Neural crest cell (in vitro differentiated cells): ENCODE data around the gene PRDM16. TPM values are rescaled to one million over a fixed set of nuclear protein-coding genes. Genes with fewer than 3 reads are reported as not detected.

Experiments
- DNase-seq: peaks from one replicate; pipeline ENCODE4 v3.0.0; 2021; ENCODE audit warnings: low read depth, mixed read lengths, low spot score
- H3K27ac Mint-ChIP-seq: one replicate; pipeline ENCODE4 v1.8.0; 2021; ENCODE audit warnings: mild to moderate bottlenecking, mixed read lengths; ENCODE audit not compliant: unreplicated experiment
- H3K27me3 Mint-ChIP-seq: 2 replicates; pipeline ENCODE4 v1.8.0; 2021; ENCODE audit warnings: low read depth, mild to moderate bottlenecking, mixed read lengths
- H3K36me3 Mint-ChIP-seq: 2 replicates; pipeline ENCODE4 v1.8.0; 2021; ENCODE audit warnings: low read depth, mild to moderate bottlenecking, mixed read lengths
- H3K4me1 Mint-ChIP-seq: 2 replicates; pipeline ENCODE4 v1.8.0; 2021; ENCODE audit warnings: mixed read lengths
- H3K4me3 Mint-ChIP-seq: one replicate; pipeline ENCODE4 v1.8.0; 2021; ENCODE audit warnings: mild to moderate bottlenecking, mixed read lengths
- H3K9me3 Mint-ChIP-seq: 2 replicates; pipeline ENCODE4 v1.8.0; 2021; ENCODE audit warnings: mixed read lengths
- total RNA-seq: library from RNA; stranded (reverse); gene quantifications from 2 replicates; pipeline ENCODE4 v1.2.1, GENCODE V29; 2021
- TF ChIP-seq, protein P1 (sequence below): fragments of 200-600 bp; sonication (generic); conservative IDR thresholded peaks from 2 replicates; pipeline ENCODE4 v1.5.0; 2021; ENCODE audit warnings: antibody characterized with exemption, mild to moderate bottlenecking

PRDM16 gene
- total RNA-seq, 1 donor from 2014 or later: 11.7 TPM

DNA sequence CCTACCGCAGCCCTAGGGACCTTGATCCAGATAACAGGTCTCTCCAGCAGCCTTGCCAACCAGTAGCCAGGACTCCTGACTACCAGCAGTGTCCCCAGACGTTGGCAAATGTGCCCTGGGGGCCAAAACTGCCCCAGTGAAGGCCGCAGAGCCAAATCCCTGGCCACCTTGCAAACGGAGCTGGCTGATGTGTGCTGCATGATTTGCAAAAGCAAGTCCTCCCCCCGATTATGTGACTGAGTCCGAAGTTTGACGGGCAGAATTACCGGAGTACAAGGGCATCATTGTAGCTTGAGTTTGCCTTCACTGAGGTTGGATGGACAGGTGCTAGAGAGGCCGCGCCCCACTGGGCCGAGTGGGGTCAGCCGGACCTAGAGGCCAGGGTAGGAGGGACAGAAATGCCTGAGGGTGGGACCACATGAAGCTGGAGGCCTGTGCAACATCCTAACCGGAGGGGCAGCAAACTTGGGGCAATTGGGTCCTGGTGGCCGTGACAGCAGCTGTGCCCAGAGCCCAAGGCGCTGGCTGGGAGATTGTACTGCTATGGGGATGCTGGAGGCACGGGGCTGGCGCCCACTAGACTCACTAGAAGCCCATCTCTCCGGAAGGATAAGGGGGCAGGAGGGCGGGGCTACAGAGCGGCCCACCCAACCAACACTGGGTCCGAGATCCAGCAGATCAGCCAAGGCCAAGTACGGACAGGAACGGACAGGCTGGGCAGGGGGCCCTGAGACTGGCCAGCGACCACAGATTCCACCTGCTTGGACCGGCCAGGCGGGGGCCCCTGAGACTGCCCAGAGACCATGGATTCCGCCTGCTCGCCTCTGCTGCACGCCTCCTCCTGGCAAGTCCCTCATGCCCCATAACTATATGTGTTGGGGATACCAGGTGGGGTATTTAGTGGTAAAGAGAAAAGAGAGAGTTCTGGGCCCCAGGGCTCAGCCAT lies 388.2 kb downstream of the PRDM16 start:
- peaks cover 45% of the 10 kb centered on the region for H3K4me1 Mint-ChIP-seq
- H3K4me3 Mint-ChIP-seq: peak overlapping the region; percentile 65
- H3K36me3 Mint-ChIP-seq: no peaks in the 10 kb centered on the region
- H3K27me3 Mint-ChIP-seq: no peaks in the 10 kb centered on the region
- H3K9me3 Mint-ChIP-seq: no peaks in the 10 kb centered on the region
- no peak for DNase-seq
- H3K27ac Mint-ChIP-seq: peak overlapping the region; percentile 43
- TF ChIP-seq, protein P1, sequence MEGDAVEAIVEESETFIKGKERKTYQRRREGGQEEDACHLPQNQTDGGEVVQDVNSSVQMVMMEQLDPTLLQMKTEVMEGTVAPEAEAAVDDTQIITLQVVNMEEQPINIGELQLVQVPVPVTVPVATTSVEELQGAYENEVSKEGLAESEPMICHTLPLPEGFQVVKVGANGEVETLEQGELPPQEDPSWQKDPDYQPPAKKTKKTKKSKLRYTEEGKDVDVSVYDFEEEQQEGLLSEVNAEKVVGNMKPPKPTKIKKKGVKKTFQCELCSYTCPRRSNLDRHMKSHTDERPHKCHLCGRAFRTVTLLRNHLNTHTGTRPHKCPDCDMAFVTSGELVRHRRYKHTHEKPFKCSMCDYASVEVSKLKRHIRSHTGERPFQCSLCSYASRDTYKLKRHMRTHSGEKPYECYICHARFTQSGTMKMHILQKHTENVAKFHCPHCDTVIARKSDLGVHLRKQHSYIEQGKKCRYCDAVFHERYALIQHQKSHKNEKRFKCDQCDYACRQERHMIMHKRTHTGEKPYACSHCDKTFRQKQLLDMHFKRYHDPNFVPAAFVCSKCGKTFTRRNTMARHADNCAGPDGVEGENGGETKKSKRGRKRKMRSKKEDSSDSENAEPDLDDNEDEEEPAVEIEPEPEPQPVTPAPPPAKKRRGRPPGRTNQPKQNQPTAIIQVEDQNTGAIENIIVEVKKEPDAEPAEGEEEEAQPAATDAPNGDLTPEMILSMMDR: no peak

DNA sequence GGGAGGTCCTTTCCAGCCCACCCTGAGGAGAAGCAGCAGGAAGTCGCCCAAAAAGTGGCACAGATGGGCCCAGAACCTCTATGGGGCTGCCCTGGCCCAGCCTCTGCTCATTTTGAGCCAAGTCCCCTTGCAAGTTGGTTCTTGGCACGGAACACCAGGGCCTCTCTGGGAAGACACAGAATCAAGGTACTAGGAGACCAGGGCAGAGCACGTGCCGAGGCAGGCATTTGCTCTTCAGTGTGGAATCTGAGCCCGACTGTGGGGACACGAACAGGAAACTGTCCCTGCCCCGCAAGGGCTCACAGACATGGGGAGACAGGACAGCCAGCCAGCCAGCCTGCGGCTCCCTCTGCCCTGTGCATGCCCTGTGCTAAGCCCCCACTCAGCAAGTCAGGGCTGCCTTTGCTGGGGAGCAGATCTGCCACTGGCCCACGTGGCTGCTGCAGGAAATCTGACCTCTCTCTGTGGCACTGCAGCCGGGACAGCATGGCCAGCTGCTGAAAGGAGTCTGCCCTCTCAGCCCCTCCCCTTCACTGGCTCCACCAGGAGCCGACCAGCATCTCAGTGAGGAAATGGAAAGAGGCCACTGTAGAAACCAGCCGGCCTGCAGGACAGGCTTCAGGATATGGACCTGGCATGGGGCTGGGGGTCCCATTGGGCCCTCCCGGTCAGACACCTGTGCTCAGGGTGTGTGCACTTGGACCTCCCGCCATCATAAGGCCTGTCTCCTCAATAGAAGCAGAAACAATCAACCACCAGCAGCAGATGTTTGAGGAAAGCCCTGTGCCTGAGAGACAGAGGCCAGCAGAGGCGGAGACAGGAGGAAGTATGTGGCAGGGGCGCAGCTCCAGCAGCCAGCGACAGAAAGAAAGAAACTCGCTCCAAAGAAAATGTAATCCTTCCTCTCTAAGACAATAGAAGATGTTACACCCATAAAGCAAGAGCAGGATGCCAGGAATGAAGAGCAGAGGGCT lies 389.2 kb downstream of the PRDM16 start:
- no peaks in the 10 kb centered on the region for H3K9me3 Mint-ChIP-seq
- H3K27me3 Mint-ChIP-seq: no peaks in the 10 kb centered on the region
- H3K27ac Mint-ChIP-seq: peak overlapping the region; percentile 63
- DNase-seq: no peak
- peak overlapping the region; percentile 52 for H3K4me3 Mint-ChIP-seq
- TF ChIP-seq, protein P1: no peak
- no peaks in the 10 kb centered on the region for H3K36me3 Mint-ChIP-seq
- H3K4me1 Mint-ChIP-seq: peaks cover 45% of the 10 kb centered on the region

DNA sequence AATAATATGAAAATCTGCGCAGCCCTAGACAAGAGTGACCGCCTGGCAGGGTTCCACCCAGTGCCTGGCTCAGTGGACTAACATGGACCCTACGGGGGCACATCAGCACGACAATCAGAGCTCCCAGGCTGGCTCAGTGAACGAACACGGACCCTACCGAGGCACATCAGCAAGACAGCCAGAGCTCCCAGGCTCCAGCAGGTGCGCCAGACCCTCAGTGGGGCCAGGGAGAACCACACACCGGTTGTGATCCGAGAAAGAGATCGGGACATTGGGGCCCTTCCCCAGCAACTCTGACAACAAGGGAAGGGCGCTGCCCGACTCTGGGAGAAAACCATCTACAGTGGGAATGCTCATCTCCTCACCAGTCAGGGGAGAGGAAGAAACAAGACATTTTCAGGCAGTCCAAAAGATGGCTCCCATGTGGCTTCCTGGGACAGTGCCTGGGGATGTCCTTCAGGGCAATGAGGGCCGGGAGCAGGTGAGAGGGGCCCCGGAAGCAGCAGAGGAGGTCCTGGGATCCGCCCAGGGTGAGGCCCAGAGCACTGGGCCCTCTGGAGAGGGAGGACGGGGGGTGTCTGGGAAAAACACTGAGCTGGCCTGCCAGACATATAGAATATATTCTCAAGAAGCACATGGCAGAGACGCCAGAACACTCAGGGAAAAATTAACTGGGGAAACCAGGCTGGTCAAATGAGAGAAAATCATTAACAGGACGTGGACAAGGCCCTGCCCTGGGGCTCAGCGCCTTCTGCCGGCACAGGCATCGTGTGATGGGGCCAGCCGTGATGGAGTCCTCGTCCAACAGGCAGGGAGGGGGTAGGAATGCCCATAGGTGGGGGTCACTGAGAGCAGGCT lies 390.3 kb downstream of the PRDM16 start:
- Mint-ChIP-seq H3K27me3 (no peaks in the 10 kb centered on the region), H3K36me3 (no peaks in the 10 kb centered on the region), H3K4me1 (peaks cover 45% of the 10 kb centered on the region), H3K4me3 (peak overlapping the region; percentile 52), H3K9me3 (no peaks in the 10 kb centered on the region), H3K27ac (no peak overlapping the region)
- TF ChIP-seq, protein P1: no peak
- no peak for DNase-seq

DNA sequence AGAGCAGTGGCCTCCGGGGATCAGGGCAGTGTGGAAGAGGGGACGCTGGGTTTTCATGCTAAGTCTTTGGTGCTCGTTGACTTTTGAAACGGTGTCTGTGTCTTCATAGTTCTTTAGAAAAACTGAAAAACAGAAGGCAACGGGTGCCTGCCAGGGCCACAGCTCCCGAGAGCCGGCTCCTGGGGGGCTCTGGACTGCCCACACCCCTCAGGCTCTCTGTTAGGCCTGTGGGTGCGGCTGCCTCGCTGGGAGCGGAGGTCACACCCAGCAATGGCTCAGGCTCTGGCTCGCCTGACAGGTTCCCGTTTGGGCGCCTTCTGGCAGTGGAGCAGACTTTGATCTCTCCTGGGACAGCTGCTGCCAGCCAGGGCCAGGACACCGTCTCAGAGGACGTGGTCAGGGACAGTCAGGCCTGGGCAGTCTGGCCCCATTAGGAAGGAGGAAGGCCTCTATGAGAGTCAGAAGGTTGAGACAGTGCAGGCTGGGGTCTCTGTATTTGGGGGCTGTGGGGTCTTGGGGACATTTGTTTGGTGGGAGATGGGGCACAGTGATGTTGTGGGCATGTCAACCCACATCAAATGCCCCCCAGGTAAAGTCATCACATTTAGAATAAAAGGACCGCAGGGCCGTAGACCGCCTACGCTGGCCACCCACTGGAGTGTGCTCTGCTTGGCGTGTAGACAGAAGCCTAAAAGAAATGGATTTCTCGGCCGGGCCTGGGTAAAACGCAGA lies 391.1 kb downstream of the PRDM16 start:
- H3K27me3 Mint-ChIP-seq: no peaks in the 10 kb centered on the region

More for the DNA sequence above, 391.1 kb downstream of the PRDM16 start:
- Mint-ChIP-seq H3K9me3 (no peaks in the 10 kb centered on the region), H3K4me3 (peak overlapping the region; percentile 19), H3K36me3 (no peaks in the 10 kb centered on the region), H3K27ac (peak overlapping the region; percentile 78), H3K4me1 (peaks cover 42% of the 10 kb centered on the region)
- TF ChIP-seq, protein P1: no peak
- DNase-seq: no peak
